ENCODE data around the gene PTPRCAP. TPM values are rescaled to one million over a fixed set of nuclear protein-coding genes. Genes with fewer than 3 reads are reported as not detected.

PTPRCAP gene
- total and polyA plus RNA-seq, 9 of the 15 experiments (the other 6 are each of a cell fraction or from before 2014, with no cell fraction given): 0.22 to 2.0 (median 1.1) TPM; not detected in 4

- ChIA-PET CTCF (ENCODE audit: low intra/inter-chr PET ratio) (no interaction called here), POLR2A (interaction anchor here (0.6 to 1.5 kb wide), 6 partner anchors 8 to 136 kb away, joined by 3 to 6 read pairs (median 4); no protein-coding TSS in a partner anchor)
- intact Hi-C loops (cut with micrococcal nuclease): no loop called here
- no TSS peak for BruUV-seq (replicated peaks)
- Histone ChIP-seq H3K27ac (ENCODE audit: extremely low read depth, low read depth, low read length) (no peak overlapping the region), H3K4me3 (no peak overlapping the region), H3K36me3 (ENCODE audit: control insufficient read depth, insufficient read depth, low read length) (no peaks in the 10 kb centered on the region), H4K20me1 (replicated peaks; ENCODE audit: control insufficient read depth, insufficient read depth, low read length) (no peaks in the 10 kb centered on the region), H2AFZ (ENCODE audit: low read depth, low read length) (no peak overlapping the region), H3K4me1 (replicated peaks in 1 of 2; ENCODE audit: control insufficient read depth in 2 of 2, insufficient read depth in 2 of 2, low read length in 2 of 2) (peaks cover 0 to 34% of the 10 kb centered on the region in 2 experiments; a peak in 2 of 5 replicates), H3K27me3 (ENCODE audit: control insufficient read depth in 2 of 2, insufficient read depth in 2 of 2, low read length in 2 of 2) (no peaks in the 10 kb centered on the region), H3K4me2 (ENCODE audit: insufficient read depth, low read length) (no peak overlapping the region), H3K9ac (ENCODE audit: insufficient read depth in 1 of 2, low read depth in 2 of 2, low read length in 2 of 2) (peak overlapping the region in 1 of 2 experiments; percentile 73; a peak in 1 of 4 replicates), H3K79me2 (ENCODE audit: control insufficient read depth, insufficient read depth, low read length) (no peaks in the 10 kb centered on the region), H3K9me3 (replicated peaks; ENCODE audit: control insufficient read depth, insufficient read depth, low read depth, low read length) (no peaks in the 10 kb centered on the region), H3K9me1 (ENCODE audit: control insufficient read depth, insufficient read depth, low read length) (no peaks in the 10 kb centered on the region)
- DNase-seq (ENCODE audit: extremely low read depth in 1 of 4, low spot score in 3 of 4) (no peak), FAIRE-seq (no peak), ATAC-seq (no peak)
- WGBS (ENCODE audit: insufficient coverage, low coverage, missing lambda C conversion rate): 69% methylated on average over 19 of the region's 25 CpGs
- in situ Hi-C loops (cut with MboI): no loop called here
- TF ChIP-seq HES1 (IDR thresholded peaks at IDR 0.05; ENCODE audit: low read depth): no peak
- TF ChIP-seq ZSCAN29 (IDR thresholded peaks at IDR 0.05): no peak
- no peak for TF ChIP-seq FOXM1 (IDR thresholded peaks at IDR 0.05; ENCODE audit: low read depth)
- TF ChIP-seq FOXM1 (CRISPR knock-in tag; IDR thresholded peaks at IDR 0.05; ENCODE audit: low read depth): no peak
- TF ChIP-seq TAF9B (IDR thresholded peaks at IDR 0.05; ENCODE audit: partially characterized antibody): no peak
- no peak for TF ChIP-seq CBFB (CRISPR knock-in tag; IDR thresholded peaks at IDR 0.05)
- TF ChIP-seq ZNF431 (CRISPR knock-in tag; IDR thresholded peaks at IDR 0.05): no peak
- no peak for TF ChIP-seq MYC (IDR thresholded peaks at IDR 0.05; ENCODE audit: low read depth, low read length)
- no peak for TF ChIP-seq MYC (CRISPR knock-in tag; IDR thresholded peaks at IDR 0.05; ENCODE audit: borderline replicate concordance, low read depth)
- no peak for TF ChIP-seq ZSCAN32 (CRISPR knock-in tag; IDR thresholded peaks at IDR 0.05)
- no peak for TF ChIP-seq PREB (CRISPR knock-in tag; IDR thresholded peaks at IDR 0.05)
- TF ChIP-seq REST (IDR thresholded peaks at IDR 0.05; ENCODE audit: borderline replicate concordance): no peak
- TF ChIP-seq REST (CRISPR knock-in tag; IDR thresholded peaks at IDR 0.05; ENCODE audit: low read depth): no peak
Observed at GRCh38 chr11:67450796-67451657, 13.5 kb upstream of the PTPRCAP start.
